HFF-Myc (cell line): ENCODE results near the gene TBC1D14.

Experiments
- DNase-seq: peaks from one replicate; pipeline ENCODE4 v3.0.0-alpha.2; 2011; ENCODE audit warnings: low read depth; ENCODE audit errors: extremely low read depth
- H3K4me3 ChIP-seq: replicated peaks from 2 replicates; pipeline ENCODE4 v1.5.1; 2011; ENCODE audit warnings: low read depth, mild to moderate bottlenecking, control low read depth, low read length
- TF ChIP-seq, protein P1 (sequence below): IDR thresholded peaks from 2 replicates; pipeline ENCODE4 v1.5.1; 2012; ENCODE audit warnings: mild to moderate bottlenecking, low read depth, low read length, control low read depth; ENCODE audit errors: missing control alignments

The TBC1D14 gene

DNA sequence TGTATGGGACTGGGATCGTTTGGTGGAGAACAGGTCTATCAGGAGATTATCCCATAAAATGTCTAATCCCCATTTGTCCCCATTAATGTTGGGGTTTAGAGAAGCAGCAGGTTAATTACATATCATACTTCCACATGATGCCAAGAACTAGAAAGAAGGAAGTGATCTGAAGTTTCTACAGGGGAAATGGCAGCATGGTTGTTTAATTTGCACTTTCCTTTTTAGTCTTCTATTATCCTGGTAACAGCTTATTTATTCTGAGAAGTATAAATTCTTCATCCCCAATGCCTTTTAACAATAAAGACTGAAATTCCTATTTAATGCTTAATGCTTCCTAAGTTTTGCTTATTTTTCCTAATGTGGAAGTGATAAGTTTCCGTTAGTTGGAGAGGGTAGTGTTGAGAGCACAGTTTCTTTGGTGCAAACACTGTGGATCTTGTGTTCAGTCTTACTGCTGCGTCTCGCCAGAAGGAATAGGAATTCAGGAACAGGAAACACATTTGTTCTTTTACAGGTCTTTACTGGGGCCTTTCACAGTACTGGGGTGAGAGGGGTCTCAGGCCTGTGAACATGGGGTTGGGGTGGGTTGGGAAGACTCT, 74.0 kb downstream of the TBC1D14 start:
- no peak for DNase-seq
- no peak overlapping the region for H3K4me3 ChIP-seq
- TF ChIP-seq, protein P1, sequence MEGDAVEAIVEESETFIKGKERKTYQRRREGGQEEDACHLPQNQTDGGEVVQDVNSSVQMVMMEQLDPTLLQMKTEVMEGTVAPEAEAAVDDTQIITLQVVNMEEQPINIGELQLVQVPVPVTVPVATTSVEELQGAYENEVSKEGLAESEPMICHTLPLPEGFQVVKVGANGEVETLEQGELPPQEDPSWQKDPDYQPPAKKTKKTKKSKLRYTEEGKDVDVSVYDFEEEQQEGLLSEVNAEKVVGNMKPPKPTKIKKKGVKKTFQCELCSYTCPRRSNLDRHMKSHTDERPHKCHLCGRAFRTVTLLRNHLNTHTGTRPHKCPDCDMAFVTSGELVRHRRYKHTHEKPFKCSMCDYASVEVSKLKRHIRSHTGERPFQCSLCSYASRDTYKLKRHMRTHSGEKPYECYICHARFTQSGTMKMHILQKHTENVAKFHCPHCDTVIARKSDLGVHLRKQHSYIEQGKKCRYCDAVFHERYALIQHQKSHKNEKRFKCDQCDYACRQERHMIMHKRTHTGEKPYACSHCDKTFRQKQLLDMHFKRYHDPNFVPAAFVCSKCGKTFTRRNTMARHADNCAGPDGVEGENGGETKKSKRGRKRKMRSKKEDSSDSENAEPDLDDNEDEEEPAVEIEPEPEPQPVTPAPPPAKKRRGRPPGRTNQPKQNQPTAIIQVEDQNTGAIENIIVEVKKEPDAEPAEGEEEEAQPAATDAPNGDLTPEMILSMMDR: no peak

DNA sequence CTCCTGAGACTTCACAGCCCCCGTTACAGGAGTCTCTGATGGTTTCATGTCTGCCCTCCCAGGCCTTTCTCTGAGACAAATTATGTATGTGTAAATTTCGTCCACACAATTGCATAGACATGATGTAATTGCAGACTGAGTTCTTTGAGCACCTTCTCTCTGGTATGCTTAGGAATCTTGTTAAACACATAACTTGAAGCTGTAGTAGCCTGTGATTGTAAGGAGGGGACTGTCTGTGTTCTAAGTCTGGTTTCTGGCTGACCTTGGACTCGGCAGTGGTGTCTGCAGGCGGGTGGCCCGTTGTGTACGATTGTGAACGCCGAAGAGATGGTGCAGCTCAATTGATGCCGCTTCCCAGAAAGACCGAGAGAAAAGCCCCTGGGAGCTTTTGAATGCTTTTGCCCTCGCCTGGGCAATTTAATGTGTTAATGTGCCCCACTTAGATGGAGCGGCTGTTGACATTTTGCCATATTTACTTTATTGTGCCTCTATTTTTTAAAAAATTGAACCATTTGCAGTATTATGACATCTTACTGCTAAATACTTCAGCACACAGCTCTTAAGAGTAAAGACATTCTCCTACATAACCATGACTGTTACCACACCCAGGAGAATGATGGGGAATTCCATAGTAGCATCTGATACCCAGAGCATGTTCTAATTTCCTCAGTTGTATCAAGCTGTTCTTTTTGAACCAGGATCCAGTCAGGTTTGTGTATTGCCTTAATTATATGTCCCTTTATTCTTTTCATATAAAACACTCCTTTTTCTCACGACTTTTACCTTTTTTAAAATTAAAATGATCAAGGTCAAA, 75.2 kb downstream of the TBC1D14 start:
- no peak overlapping the region for H3K4me3 ChIP-seq
- no peak for DNase-seq
- TF ChIP-seq, protein P1: no peak

DNA sequence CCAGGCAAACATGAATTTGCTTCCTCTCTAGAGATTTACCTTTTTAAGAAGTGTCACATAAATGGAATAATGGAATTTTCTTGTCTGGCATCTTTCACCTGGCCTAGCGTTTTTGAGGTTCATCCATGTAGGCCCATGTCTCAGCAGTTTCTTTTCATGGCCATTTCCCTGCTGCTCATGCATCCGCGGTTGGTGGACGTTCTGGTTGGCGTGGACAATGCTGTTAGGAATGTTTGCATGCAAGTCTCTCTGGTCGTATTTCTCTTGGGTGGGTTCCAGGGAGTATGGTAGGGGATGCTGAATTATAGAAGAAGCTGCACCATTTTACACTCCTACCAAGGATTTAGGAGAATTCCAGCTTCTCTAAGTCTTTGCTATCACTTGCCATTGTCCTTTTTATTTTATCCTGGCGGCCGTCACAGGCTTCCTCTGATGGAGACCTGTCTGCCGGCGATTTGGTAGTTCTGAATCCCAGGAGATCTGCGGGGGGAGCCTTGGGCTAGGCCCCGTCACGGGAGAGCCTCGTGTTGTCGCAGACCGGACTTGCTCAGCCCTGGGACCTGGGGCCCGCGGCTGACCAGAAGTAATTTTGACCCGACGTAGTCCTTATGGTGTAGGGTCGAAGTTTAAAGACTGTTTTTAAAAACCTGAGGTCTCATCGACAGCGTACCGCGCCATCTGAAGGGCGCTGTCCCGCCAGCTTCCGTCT, 76.6 kb downstream of the TBC1D14 start:
- DNase-seq: no peak
- TF ChIP-seq, protein P1: no peak
- H3K4me3 ChIP-seq: peak overlapping the region; percentile 74

DNA sequence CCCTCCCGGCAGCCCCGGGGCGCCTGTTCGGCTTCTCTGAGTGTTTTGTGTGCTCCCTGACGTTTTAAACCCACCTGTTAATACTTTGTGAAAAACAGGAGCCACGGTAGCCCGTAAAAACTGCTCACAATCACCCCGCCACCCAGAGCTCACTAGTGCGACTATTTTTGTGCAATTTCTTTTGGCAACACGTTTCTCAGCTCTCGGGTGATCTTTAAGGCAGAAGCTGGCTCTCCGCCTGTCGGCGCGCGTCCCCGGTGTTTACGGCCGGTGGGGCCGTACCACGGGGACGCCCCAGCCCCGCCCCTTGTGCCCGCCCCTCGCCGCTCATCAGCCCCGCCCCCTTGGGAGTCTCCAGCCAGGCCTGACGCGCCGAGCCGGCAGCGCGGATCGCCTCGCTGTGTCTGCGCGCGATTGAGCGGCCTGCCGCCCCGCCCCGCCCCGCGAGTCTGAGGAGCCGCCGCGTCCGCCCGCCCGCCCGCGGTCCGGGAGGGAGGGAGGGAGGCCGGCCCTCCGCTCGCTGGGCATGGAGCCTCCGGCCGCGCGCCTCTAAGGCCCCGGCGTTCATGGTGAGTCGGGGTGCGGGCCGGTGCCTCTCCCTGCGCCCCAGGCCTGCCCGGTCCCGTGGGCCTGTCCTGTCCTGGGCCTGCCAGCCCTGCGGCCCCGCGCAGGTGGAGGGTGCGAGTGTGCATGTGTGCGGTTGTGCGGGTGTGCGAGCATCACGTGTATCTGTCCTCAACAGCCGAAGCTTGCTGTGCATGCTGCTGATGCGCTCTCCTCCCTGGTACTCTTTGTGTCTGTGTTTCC, 77.4 kb downstream of the TBC1D14 start:
- peak overlapping the region; percentile 74 for H3K4me3 ChIP-seq
- no peak for DNase-seq
- TF ChIP-seq, protein P1: no peak

DNA sequence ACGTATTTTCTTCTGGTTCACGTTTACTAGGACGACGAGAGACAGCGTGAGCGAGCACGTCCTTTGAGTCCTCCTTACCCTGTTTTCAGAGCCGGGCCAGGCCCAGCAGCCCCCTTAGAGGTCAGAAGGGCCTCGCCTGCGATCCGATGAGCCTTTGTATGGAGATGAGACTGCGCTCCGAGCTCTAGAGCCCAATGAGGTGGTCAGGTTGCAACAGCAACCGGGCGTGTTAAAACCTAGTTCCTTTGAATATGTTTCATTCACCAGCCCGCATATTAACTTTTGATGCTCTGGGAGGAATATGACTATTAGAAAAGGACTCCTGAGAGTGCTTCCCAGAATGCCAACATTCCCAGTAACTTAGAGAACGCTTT, 77.9 kb downstream of the TBC1D14 start:
- no peak for DNase-seq
- peak overlapping the region; percentile 74 for H3K4me3 ChIP-seq
- TF ChIP-seq, protein P1: no peak

DNA sequence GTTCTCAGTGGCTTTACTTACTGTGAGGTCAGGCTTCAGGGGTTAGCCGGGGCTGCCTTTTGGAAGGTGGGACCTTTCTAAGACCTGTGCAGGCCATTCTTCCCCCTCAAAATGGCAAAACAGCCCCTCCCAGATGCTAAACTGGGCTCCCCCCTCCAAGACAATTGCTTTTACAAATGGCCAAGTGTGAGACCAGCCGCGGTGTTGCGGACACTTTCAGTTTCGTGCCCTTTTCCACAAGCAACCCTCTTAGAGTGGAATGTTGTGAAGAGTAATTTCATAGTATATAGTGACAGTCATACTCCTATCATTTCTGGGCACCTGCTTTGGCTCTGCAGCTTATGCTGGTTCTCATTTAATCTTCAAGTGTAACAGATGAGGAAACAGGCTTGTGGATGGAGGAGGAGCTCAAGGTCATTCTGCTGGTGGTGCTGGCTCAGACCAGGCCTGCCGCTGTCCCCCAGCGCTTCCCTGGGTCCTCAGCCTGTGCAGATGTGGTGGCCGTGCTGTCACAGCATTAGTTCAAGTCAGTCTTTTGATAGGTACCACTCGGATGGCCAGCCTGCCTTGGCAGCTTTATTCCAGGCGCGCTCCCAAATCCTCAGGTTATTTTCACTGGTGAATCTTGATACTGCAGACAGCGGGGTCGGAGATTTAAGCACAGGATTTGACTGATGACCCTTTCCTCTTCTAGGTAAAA, 78.5 kb downstream of the TBC1D14 start:
- DNase-seq: no peak
- H3K4me3 ChIP-seq: peak overlapping the region; percentile 74
- TF ChIP-seq, protein P1: no peak
